ENCODE measurements around the gene NEDD9. TPM values are rescaled to one million over a fixed set of nuclear protein-coding genes. Genes with fewer than 3 reads are reported as not detected.

The NEDD9 gene
- polyA plus RNA-seq, 1 of the 3 experiments (the other 2 are of a cell fraction) = 7.4 TPM

DNA sequence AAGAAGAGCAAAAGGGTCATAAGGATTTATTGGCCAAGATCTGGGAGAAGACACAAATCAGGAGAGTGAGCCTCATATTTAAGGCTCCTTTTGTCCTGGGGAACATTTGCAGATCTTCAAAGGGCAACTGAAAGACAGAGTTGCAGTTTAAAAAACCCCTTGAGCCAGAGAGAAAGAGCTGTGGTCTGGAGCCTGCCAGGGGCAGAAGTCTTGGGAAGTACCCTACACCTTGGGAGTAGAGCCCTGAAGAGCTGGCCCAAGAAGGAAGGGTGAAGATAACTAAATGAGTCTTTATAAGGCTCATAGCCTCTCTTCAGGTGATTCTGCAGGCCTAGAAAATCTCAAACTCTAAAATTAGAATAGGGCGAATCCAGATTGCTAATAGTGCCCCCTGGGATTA, 81.0 kb downstream of the NEDD9 start:
- WGBS (ENCODE audit: low lambda C conversion rate) = 100% methylated on average over 1 of the region's 1 CpG
- Histone ChIP-seq H3K9me2 (no peaks in the 10 kb centered on the region), H2AFZ (ENCODE audit: low read depth) (no peak overlapping the region), H3K36me3 (replicated peaks in 1 of 2; ENCODE audit: control insufficient read depth in 1 of 2, insufficient read depth in 2 of 2, low read length in 1 of 2) (no peaks in the 10 kb centered on the region), H3K4me3 (ENCODE audit: low read depth in 2 of 2, low read length in 1 of 2) (no peak overlapping the region), H3K4me1 (ENCODE audit: control insufficient read depth in 1 of 2, insufficient read depth in 2 of 2, low read depth in 1 of 2, low read length in 1 of 2) (peaks cover 0 to 3% of the 10 kb centered on the region in 2 experiments; a peak in 1 of 4 replicates), H3F3A (replicated peaks; ENCODE audit: insufficient read depth) (no peaks in the 10 kb centered on the region), H3K4me2 (no peak overlapping the region), H3K27me3 (ENCODE audit: insufficient read depth) (no peaks in the 10 kb centered on the region), H3K9me3 (no peaks in the 10 kb centered on the region), H4K20me1 (ENCODE audit: insufficient read depth) (no peaks in the 10 kb centered on the region), H3K79me2 (ENCODE audit: insufficient read depth) (no peaks in the 10 kb centered on the region), H3K9ac (no peak overlapping the region), H3K27ac (ENCODE audit: low read depth in 2 of 2, low read length in 1 of 2) (no peak overlapping the region)
- DNase-seq = no peak
- TF ChIP-seq RXRA (IDR thresholded peaks at IDR 0.05; ENCODE audit: borderline replicate concordance, low read depth) = no peak
- TF ChIP-seq, protein P1, sequence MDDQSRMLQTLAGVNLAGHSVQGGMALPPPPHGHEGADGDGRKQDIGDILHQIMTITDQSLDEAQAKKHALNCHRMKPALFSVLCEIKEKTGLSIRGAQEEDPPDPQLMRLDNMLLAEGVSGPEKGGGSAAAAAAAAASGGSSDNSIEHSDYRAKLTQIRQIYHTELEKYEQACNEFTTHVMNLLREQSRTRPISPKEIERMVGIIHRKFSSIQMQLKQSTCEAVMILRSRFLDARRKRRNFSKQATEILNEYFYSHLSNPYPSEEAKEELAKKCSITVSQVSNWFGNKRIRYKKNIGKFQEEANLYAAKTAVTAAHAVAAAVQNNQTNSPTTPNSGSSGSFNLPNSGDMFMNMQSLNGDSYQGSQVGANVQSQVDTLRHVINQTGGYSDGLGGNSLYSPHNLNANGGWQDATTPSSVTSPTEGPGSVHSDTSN (IDR thresholded peaks at IDR 0.05) = no peak
- TF ChIP-seq, protein P2, sequence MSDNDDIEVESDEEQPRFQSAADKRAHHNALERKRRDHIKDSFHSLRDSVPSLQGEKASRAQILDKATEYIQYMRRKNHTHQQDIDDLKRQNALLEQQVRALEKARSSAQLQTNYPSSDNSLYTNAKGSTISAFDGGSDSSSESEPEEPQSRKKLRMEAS (IDR thresholded peaks at IDR 0.05; ENCODE audit: low read depth) = no peak
- TF ChIP-seq, protein P3, sequence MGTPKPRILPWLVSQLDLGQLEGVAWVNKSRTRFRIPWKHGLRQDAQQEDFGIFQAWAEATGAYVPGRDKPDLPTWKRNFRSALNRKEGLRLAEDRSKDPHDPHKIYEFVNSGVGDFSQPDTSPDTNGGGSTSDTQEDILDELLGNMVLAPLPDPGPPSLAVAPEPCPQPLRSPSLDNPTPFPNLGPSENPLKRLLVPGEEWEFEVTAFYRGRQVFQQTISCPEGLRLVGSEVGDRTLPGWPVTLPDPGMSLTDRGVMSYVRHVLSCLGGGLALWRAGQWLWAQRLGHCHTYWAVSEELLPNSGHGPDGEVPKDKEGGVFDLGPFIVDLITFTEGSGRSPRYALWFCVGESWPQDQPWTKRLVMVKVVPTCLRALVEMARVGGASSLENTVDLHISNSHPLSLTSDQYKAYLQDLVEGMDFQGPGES (IDR thresholded peaks at IDR 0.05; ENCODE audit: low read depth, low read length) = no peak
- TF ChIP-seq FOXM1 (IDR thresholded peaks at IDR 0.05; ENCODE audit: low read depth) = no peak
- TF ChIP-seq, protein P4, sequence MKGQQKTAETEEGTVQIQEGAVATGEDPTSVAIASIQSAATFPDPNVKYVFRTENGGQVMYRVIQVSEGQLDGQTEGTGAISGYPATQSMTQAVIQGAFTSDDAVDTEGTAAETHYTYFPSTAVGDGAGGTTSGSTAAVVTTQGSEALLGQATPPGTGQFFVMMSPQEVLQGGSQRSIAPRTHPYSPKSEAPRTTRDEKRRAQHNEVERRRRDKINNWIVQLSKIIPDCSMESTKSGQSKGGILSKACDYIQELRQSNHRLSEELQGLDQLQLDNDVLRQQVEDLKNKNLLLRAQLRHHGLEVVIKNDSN (IDR thresholded peaks at IDR 0.05; ENCODE audit: borderline replicate concordance, low read depth) = no peak
- TF ChIP-seq JUND (IDR thresholded peaks at IDR 0.05) = no peak
- TF ChIP-seq FOSL2 (IDR thresholded peaks at IDR 0.05; ENCODE audit: borderline replicate concordance, low read depth) = no peak
- TF ChIP-seq TCF12 (IDR thresholded peaks at IDR 0.05) = no peak
- no peak for TF ChIP-seq NRF1 (IDR thresholded peaks at IDR 0.05; ENCODE audit: low read depth, low read length)
- TF ChIP-seq YY1 (IDR thresholded peaks at IDR 0.05; ENCODE audit: low read depth) = no peak
- TF ChIP-seq EP300 (IDR thresholded peaks at IDR 0.05; ENCODE audit: borderline replicate concordance in 1 of 2, low read depth in 1 of 2, low read length in 1 of 2) = no peak
- TF ChIP-seq FOXJ3 (CRISPR knock-in tag; IDR thresholded peaks at IDR 0.05) = no peak
- TF ChIP-seq MXI1 (IDR thresholded peaks at IDR 0.05; ENCODE audit: low read depth, low read length) = no peak
- TF ChIP-seq SIN3A (IDR thresholded peaks at IDR 0.05; ENCODE audit: borderline replicate concordance, low read depth, low read length) = no peak
- TF ChIP-seq GATA2 (CRISPR knock-in tag; IDR thresholded peaks at IDR 0.05) = no peak
- TF ChIP-seq, protein P5, sequence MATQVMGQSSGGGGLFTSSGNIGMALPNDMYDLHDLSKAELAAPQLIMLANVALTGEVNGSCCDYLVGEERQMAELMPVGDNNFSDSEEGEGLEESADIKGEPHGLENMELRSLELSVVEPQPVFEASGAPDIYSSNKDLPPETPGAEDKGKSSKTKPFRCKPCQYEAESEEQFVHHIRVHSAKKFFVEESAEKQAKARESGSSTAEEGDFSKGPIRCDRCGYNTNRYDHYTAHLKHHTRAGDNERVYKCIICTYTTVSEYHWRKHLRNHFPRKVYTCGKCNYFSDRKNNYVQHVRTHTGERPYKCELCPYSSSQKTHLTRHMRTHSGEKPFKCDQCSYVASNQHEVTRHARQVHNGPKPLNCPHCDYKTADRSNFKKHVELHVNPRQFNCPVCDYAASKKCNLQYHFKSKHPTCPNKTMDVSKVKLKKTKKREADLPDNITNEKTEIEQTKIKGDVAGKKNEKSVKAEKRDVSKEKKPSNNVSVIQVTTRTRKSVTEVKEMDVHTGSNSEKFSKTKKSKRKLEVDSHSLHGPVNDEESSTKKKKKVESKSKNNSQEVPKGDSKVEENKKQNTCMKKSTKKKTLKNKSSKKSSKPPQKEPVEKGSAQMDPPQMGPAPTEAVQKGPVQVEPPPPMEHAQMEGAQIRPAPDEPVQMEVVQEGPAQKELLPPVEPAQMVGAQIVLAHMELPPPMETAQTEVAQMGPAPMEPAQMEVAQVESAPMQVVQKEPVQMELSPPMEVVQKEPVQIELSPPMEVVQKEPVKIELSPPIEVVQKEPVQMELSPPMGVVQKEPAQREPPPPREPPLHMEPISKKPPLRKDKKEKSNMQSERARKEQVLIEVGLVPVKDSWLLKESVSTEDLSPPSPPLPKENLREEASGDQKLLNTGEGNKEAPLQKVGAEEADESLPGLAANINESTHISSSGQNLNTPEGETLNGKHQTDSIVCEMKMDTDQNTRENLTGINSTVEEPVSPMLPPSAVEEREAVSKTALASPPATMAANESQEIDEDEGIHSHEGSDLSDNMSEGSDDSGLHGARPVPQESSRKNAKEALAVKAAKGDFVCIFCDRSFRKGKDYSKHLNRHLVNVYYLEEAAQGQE (IDR thresholded peaks at IDR 0.05; ENCODE audit: low read depth, low read length) = no peak
- no peak for TF ChIP-seq MEF2A (IDR thresholded peaks at IDR 0.05; ENCODE audit: borderline replicate concordance, low read depth)
- CTCF ChIA-PET = interaction anchor here (0.8 to 1.1 kb wide), 2 partner anchors 87 to 345 kb away, joined by 3 to 6 read pairs; no protein-coding TSS in a partner anchor
- POLR2A ChIA-PET = no interaction called here
